ENCODE data around the gene PLEKHS1.

- TF ChIP-seq CTCF (conservative IDR thresholded peaks at IDR 0.05), result no peak
- no peak for TF ChIP-seq EZH2 (IDR thresholded peaks at IDR 0.05; ENCODE audit: low read depth)
Observed at GRCh38 chr10:113756940-113757543, 5.6 kb downstream of the PLEKHS1 start.

All from PC-9 (cell line).